ENCODE data around the gene ESRRA. TPM values are rescaled to one million over a fixed set of nuclear protein-coding genes. Genes with fewer than 3 reads are reported as not detected.
A peak's percentile ranks its signal among the peaks of the same experiment; 100 is the strongest.

Gene ESRRA
- total and polyA plus RNA-seq, 2 of the 13 experiments (the other 11 are each of a cell fraction or from before 2014, with no cell fraction given) = 18.1 to 36.3 TPM

DNA sequence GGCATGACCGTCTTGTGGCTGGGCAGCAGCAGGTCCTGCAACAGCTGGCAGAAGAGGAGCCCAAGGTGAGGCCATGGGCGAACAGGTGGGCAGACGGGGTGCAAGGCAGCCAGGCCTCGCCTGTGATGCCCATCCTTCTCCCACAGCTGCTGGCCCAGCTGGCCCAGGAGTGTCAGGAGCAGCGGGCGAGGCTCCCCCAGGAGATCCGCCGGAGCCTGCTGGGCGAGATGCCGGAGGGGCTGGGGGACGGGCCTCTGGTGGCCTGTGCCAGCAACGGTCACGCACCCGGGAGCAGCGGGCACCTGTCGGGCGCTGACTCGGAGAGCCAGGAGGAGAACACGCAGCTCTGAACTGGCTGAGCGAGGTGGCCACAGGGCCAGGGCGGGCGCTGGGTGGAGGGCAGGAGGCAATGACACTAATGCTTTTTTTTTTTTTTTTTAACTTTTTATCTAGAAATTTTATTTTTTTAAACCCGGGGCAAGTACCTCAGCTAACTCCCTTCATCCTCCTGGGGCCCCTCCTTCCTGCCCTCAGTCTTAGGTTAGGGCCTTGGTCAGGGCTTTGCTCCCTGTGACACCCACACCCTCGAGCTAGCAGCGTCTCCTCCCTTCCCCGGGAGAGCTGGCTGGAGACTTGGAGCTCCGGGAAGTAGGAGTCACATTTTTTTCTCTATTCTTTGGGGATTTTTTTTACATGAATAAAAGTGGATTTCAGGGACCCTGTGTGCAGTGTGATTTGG, 37.9 kb upstream of the ESRRA start:
- no peak for FAIRE-seq
- no peak overlapping the region for H2AFZ ChIP-seq (ENCODE audit: low read length)
- intact Hi-C loops (cut with micrococcal nuclease; ENCODE audit: unreplicated experiment) = no loop called here
- H3K9me3 ChIP-seq (ENCODE audit: low read length) = no peaks in the 10 kb centered on the region
- peaks cover 22% of the 10 kb centered on the region for H3K4me1 ChIP-seq (ENCODE audit: insufficient read depth, low read length)
- no TSS peak for BruUV-seq (replicated peaks)
- ATAC-seq = no peak
- peaks cover 10% of the 10 kb centered on the region for H3K79me2 ChIP-seq (ENCODE audit: insufficient read depth, low read length)
- H3K36me3 ChIP-seq (replicated peaks in 1 of 2; ENCODE audit: control insufficient read depth in 1 of 2, insufficient read depth in 2 of 2, low read length in 2 of 2) = peaks cover 1 to 13% of the 10 kb centered on the region in 2 experiments; a peak in 4 of 5 replicates
- H3K27ac ChIP-seq (ENCODE audit: extremely low read length, insufficient read depth, low read length) = no peak overlapping the region
- POLR2A ChIA-PET = interaction anchor here (0.7 to 5.9 kb wide), 6 partner anchors 15 to 63 kb away, joined by 3 to 113 read pairs (median 8); partner anchors contain the start of genes BAD, ESRRA, FKBP2 and PPP1R14B
- in situ Hi-C loops (cut with HindIII; ENCODE audit: extremely low pct_ligation_motif_present, low pct_unique_long_range_greater_than_20kb) = no loop called here
- H3K4me3 ChIP-seq (replicated peaks in 1 of 3; ENCODE audit: insufficient read depth in 1 of 3, low read depth in 2 of 3, low read length in 3 of 3) = no peak overlapping the region
- H3K27me3 ChIP-seq (ENCODE audit: control insufficient read depth in 1 of 2, insufficient read depth in 2 of 2, low read length in 2 of 2) = no peaks in the 10 kb centered on the region
- CTCF ChIA-PET (ENCODE audit: low intra/inter-chr PET ratio, low total read pairs) = no interaction called here
- no peak for DNase-seq (ENCODE audit: low spot score)
- peak overlapping the region; percentile 95; the same call in 1 of the 2 replicates for H3K4me2 ChIP-seq (ENCODE audit: low read depth, low read length)
- 91% methylated on average over 20 of the region's 27 CpGs for WGBS (ENCODE audit: low lambda C conversion rate)
- H4K20me1 ChIP-seq (ENCODE audit: insufficient read depth, low read length) = no peaks in the 10 kb centered on the region
- peak overlapping the region; percentile 75; the same call in 1 of the 2 replicates for H3K9ac ChIP-seq (ENCODE audit: insufficient read depth, low read depth, low read length)
- TF ChIP-seq AGO2 (optimal IDR thresholded peaks at IDR 0.05; ENCODE audit: low read depth, low read length) = peak; percentile 56
- TF ChIP-seq IRF1 (CRISPR knock-in tag; IDR thresholded peaks at IDR 0.05; ENCODE audit: low read depth) = no peak
- no peak for TF ChIP-seq NR1H2 (CRISPR knock-in tag; IDR thresholded peaks at IDR 0.05; ENCODE audit: borderline replicate concordance, low read depth)
- 0 out of 2 replicates have a peak, but pooled peaks have one; percentile 7 for TF ChIP-seq ZNF143 (CRISPR knock-in tag; IDR thresholded peaks at IDR 0.05)
- TF ChIP-seq, protein P1, sequence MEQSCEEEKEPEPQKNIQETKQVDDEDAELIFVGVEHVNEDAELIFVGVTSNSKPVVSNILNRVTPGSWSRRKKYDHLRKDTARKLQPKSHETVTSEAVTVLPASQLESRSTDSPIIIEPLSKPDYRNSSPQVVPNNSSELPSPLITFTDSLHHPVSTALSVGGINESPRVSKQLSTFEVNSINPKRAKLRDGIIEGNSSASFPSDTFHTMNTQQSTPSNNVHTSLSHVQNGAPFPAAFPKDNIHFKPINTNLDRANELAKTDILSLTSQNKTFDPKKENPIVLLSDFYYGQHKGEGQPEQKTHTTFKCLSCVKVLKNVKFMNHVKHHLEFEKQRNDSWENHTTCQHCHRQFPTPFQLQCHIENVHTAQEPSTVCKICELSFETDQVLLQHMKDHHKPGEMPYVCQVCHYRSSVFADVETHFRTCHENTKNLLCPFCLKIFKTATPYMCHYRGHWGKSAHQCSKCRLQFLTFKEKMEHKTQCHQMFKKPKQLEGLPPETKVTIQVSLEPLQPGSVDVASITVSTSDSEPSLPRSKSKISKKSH (CRISPR knock-in tag; IDR thresholded peaks at IDR 0.05; ENCODE audit: borderline replicate concordance) = no peak
- TF ChIP-seq ZBTB42 (CRISPR knock-in tag; IDR thresholded peaks at IDR 0.05) = no peak
- no peak for TF ChIP-seq SNAPC4 (CRISPR knock-in tag; IDR thresholded peaks at IDR 0.05)
- no peak for TF ChIP-seq MED8 (CRISPR knock-in tag; IDR thresholded peaks at IDR 0.05; ENCODE audit: insufficient replicate concordance)
- TF ChIP-seq, protein P2, sequence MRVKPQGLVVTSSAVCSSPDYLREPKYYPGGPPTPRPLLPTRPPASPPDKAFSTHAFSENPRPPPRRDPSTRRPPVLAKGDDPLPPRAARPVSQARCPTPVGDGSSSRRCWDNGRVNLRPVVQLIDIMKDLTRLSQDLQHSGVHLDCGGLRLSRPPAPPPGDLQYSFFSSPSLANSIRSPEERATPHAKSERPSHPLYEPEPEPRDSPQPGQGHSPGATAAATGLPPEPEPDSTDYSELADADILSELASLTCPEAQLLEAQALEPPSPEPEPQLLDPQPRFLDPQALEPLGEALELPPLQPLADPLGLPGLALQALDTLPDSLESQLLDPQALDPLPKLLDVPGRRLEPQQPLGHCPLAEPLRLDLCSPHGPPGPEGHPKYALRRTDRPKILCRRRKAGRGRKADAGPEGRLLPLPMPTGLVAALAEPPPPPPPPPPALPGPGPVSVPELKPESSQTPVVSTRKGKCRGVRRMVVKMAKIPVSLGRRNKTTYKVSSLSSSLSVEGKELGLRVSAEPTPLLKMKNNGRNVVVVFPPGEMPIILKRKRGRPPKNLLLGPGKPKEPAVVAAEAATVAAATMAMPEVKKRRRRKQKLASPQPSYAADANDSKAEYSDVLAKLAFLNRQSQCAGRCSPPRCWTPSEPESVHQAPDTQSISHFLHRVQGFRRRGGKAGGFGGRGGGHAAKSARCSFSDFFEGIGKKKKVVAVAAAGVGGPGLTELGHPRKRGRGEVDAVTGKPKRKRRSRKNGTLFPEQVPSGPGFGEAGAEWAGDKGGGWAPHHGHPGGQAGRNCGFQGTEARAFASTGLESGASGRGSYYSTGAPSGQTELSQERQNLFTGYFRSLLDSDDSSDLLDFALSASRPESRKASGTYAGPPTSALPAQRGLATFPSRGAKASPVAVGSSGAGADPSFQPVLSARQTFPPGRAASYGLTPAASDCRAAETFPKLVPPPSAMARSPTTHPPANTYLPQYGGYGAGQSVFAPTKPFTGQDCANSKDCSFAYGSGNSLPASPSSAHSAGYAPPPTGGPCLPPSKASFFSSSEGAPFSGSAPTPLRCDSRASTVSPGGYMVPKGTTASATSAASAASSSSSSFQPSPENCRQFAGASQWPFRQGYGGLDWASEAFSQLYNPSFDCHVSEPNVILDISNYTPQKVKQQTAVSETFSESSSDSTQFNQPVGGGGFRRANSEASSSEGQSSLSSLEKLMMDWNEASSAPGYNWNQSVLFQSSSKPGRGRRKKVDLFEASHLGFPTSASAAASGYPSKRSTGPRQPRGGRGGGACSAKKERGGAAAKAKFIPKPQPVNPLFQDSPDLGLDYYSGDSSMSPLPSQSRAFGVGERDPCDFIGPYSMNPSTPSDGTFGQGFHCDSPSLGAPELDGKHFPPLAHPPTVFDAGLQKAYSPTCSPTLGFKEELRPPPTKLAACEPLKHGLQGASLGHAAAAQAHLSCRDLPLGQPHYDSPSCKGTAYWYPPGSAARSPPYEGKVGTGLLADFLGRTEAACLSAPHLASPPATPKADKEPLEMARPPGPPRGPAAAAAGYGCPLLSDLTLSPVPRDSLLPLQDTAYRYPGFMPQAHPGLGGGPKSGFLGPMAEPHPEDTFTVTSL (CRISPR knock-in tag; IDR thresholded peaks at IDR 0.05; ENCODE audit: borderline replicate concordance) = no peak
